GM19328 (cell line): ENCODE results near the gene CDYL2.

Source experiments
- ATAC-seq: cut with Tn5 transposase; IDR thresholded peaks from one replicate; pipeline ENCODE4 v1.9.1; 2021; ENCODE audit warnings: mild to moderate bottlenecking, moderate library complexity; ENCODE audit not compliant: unreplicated experiment

Gene CDYL2

GRCh38 chr16:80559369-80559768 lies 245.0 kb downstream of the CDYL2 start:
- no peak for ATAC-seq

GRCh38 chr16:80557037-80557436 lies 247.4 kb downstream of the CDYL2 start:
- no peak for ATAC-seq

GRCh38 chr16:80556481-80556880 lies 247.9 kb downstream of the CDYL2 start:
- ATAC-seq = no peak

GRCh38 chr16:80554033-80554432 lies 250.4 kb downstream of the CDYL2 start:
- no peak for ATAC-seq

GRCh38 chr16:80552277-80552676 lies 252.1 kb downstream of the CDYL2 start:
- ATAC-seq = no peak
